Measurements from ENCODE around the gene MVB12B.

- TF ChIP-seq POLR2A (IDR thresholded peaks at IDR 0.05) (no peak), CTCF (IDR thresholded peaks at IDR 0.05) (no peak), EP300 (IDR thresholded peaks at IDR 0.05; ENCODE audit: low read depth) (no peak), POLR2AphosphoS5 (IDR thresholded peaks at IDR 0.05) (no peak)
Measured at GRCh38 chr9:126438741-126439401, 112.2 kb downstream of the MVB12B start.
